ENCODE results near the gene GSKIP.
"Not testable (repeated sequence)": the region's sequence is repeated elsewhere in the genome, so short reads cannot be mapped to it uniquely, and the experiment has no call there.

Gene GSKIP, protein sequence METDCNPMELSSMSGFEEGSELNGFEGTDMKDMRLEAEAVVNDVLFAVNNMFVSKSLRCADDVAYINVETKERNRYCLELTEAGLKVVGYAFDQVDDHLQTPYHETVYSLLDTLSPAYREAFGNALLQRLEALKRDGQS

DNA sequence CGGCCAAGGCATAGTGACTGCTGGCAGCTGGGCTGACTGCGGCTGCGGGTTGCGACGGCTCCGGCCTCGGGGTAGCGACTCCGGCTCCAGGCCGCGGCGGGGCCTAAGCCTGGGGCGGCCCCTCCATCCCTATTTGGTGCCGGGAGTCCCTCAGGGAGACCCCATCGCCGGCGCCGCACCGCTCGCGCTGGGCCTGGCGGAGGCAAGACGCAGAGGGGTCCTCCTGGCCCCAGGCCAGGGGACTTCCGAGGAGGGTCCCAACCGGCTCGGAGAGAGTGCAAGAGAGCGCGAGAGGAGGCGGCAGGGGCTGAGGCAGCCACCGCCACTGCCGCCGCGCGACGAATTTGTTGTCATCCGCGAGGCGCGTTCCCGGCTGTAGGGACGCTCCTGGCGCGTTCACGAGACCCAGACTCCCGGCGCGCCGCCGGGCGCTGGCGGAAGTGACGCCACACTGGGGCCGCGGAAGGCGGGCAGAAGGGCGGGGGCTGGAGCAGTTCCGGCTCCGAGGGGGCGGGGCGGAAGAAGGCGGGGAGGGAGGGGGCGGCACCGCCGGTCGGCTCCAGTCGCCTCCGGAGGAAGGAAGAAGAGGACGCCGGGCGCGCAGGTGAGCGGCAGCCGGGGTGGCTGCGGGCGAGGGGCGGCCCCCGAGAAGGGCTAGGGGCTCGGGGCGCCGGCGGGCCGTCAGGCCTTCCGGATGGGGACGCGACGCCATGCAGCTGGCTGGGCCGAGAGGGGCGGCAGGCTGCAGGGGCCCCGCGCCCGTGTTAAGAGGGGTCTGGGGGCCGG is at the start of gene GSKIP, which contains the start of gene ATG2B:
Gene GSKIP (plus strand): TSS at position 562 of the 786 bp plus-strand sequence. CDS start 18,722 bp downstream, outside the sequence.
Gene ATG2B (minus strand): TSS at position 377 of the 786 bp plus-strand sequence. CDS start 365 bp downstream, at position 12.
- DNase-seq, result peak; percentile 98

- DNase-seq, result no peak
Measured at GRCh38 chr14:96316087-96316486, 47.2 kb upstream of the GSKIP start.

DNA sequence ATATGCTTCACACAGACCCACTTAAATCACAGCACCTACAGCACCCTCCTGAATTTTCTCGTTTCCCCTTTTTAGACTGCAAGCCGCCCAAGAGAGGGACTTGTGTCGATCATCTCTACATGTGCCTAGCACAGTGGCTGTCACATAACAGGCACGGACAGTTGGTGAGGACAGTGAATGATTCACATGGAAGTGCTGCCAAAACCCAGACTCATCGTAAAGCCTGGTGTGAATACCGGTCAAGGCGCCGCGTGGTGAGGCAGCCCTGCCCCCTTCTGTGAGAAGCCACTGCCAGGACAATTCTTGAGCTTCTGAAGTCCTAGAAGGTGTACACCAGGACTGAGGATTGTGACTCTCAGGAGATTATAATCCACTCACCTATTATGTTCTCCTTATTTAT is 44.5 kb upstream of the GSKIP start:
- DNase-seq, result no peak

DNA sequence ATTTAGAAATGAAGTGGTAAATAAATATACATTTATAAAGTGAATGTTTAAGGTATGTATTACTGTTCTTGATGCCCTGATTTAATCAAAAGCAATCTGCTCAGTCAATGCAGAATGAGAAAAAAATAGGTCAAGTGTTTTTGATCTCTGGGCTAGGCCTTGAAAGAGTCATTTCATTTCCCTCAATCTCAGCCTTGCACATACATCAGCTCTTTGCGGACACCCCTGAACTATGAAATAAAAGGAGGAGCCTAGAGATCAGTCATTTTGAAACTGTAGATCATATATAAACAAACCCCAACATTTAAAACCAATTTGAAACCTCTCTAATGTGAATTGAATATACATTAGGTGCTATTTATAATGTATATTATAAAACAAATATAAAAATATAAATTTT is 42.7 kb upstream of the GSKIP start:
- DNase-seq, result no peak

- no peak for DNase-seq
Measured at GRCh38 chr14:96324219-96324618, 39.1 kb upstream of the GSKIP start.

- DNase-seq, result no peak
Measured at GRCh38 chr14:96338551-96338950, 24.8 kb upstream of the GSKIP start.

- no peak for DNase-seq
Measured at GRCh38 chr14:96341323-96341722, 22.0 kb upstream of the GSKIP start.

GRCh38 chr14:96345669-96346068 is 17.7 kb upstream of the GSKIP start:
- no peak for DNase-seq

DNA sequence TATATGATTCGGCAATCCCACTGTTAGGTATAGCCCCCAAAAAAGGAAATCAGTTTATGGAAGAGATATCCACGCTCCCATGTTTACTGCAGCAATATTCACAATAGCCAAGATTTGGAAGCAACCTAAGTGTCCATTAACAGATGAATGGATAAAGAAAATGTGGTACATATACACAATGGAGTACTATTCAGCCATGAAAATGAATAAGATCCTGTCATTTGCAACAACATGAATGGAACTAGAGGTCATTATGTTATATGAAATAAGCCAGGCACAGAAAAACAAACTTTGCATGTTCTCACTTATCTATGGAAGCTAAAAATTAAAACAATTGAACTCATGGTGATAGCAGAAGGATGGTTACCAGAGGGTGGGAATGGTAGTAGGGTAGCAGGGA is 15.4 kb upstream of the GSKIP start:
- DNase-seq, result not testable (repeated sequence)

DNA sequence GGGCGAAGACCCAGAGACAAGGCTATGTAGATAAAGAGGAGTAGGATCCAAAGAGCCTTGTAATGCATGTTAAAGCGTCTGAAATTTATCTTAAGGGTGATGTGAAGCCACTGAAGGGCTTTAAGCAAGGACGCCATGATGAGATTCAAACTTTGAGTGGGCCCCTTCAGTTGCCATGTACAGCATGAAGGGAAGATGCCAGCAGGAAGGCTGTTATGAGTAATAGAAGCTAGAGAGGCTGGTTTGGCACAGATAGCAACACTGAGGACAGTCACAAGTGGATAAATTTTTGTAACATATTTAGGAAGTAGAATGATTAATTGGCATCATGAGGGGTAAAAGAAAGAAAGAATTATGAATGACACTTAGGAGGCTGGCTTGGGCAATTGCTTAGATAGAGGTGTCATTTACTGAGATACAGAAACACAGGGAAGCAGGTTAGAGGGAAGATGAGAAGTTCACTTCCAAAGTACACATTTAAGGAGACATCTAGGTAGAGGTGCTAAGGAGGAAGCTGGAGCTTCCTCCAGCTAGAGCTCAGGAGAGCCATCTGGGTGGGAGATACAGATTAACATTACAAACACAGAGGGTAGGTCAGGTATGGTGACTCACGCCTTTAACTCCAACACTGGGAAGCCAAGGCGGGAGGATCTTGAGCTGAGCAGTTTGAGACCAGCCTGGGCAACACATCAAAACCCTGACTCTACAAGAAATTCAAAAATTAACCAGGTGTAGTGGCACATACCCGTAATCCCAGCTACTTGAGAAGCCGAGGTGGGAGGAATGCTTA is 13.8 kb upstream of the GSKIP start:
- DNase-seq, result no peak

DNA sequence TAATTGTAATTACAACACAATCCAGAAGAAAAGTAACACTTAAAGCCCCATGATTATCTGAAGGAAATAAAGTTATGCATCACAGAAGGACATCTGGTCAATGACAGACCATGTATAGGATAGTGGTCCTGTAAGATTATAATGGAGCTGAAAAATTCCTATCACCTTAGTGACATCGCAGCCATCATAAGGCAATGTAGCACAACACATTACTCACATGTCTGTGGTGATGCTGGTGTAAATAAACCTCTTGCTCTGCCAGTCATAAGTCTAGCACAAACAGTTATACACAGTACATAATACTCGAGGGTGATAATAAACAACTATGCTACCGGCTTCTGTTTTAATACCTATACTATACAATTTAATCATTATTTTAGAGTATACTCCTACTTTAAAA is 11.3 kb upstream of the GSKIP start:
- no peak for DNase-seq

DNA sequence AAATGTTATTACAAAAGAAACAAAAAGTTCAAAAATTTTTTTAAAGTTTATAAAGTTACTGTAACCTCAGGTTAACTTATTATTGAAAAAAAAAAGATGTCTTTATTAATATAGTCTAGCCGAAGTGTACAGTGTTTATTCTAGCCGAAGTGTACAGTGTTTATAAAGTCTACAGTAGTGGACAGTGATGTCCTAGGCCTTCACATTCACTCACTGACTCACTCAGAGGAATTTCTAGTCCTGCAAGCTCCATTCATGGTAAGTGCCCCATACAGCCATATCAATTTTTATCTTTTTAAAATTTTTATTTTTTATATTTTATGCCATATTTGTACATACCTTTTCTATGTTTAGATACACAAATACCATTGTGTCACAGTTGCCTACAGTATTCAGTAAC is 10.6 kb upstream of the GSKIP start:
- DNase-seq, result no peak

GRCh38 chr14:96354246-96354645 is 9.1 kb upstream of the GSKIP start:
- no peak for DNase-seq

DNA sequence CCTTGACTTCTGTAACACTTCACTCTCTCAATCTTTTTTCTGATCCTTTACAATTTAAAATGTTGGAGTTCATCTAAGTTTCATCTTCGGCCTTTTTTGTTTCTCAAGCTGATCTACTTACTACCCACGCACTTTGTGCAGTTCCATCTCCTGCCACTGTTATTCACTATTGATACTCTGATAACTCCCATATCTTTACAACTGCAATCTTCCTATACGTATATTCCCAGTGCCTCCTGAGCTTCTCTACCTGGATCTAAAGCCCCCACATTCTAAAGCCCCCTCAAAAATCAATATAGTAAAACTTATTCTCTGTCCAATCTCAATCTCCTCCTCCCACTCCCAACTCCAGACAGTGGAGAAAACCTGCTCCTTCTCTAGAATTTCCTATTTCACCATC is 6.1 kb upstream of the GSKIP start:
- DNase-seq, result no peak

DNA sequence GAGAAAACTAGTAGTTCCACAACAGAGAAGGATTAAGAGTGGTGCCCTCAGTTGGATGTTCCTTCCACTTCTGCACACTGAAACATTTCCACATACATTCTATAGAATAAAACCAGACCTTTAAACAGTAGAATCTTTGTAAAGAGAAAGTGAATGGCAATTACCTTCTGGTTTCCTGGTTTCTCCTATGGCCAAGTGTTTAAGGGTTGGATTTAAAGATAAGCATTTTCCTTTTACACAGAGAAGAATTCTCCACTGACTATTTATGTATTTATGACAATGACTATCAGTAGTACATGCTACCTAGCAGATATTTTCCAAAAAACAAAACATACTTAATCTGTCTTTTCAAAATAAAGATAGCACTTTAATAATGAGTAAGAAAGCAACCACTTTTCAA is 3.4 kb upstream of the GSKIP start:
- DNase-seq, result no peak

GRCh38 chr14:96362071-96362964 is 1.0 kb upstream of the GSKIP start:
- peak; percentile 44 for DNase-seq

- DNase-seq, result peak; percentile 53
Measured at GRCh38 chr14:96363751-96364336, 518 bp downstream of the GSKIP start.

DNA sequence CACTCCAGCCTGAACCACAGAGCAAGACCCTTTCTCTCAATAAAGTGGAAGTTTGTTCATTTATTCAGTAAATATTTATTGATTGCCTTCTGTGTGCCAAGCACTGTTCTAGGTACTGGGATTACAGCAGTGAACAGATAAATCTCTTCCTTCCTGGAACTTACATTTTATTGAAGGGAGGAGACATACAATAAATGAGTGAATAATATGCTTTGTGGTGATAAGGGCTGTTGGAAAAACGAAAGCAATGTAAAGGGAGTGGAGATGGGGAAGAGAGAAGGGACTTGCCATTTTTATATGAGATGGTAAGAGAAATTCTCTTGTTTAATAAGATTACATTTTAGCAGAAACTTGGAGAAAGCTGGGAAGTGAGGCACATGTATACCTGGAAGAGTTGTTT is 1.6 kb downstream of the GSKIP start:
- no peak for DNase-seq

- DNase-seq, result no peak
Measured at GRCh38 chr14:96368534-96368933, 5.2 kb downstream of the GSKIP start.

DNA sequence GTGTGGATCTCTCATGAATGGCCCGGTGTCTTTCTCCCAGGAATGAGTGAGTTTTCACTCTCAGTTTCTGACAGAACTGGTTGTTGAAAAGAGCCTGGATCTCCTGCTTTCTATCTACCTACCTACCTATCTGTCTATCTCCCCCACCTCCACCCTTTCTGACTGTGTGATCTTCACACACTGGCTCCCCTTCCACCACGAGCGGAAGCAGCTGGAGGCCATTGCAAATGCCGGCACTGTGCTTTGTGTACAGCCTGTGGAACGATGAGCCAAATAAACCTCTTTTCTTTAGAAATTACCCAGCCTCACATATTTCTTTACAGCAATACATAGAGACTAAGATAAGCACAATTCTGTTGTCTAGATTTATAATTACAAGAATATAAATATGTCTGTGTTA is 7.2 kb downstream of the GSKIP start:
- DNase-seq, result no peak

DNA sequence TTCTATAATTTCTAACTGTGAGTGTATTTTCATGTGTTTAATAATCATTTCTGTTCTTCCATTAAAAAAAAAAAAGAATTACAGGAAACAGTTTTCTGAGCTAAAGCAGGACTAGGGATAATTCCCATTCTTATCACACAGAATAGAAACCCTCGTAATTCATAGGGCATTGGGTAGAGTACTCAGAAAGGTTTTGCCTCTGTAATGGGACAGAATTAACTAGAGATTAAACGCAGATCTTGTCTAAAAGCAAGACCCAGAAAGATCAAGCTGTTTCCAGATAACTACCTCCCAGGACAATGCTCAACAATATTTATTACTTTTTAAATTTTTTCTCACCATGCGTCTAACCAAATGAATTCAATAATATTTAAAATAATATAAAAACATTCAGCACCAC is 10.2 kb downstream of the GSKIP start:
- no peak for DNase-seq

- DNase-seq, result no peak
Measured at GRCh38 chr14:96376093-96376492, 12.8 kb downstream of the GSKIP start.
